GM18526 (cell line): ENCODE measurements around the gene OSBPL5.

ENCODE experiments used
- POLR2A ChIP-seq: IDR thresholded peaks from 3 replicates; pipeline ENCODE4 v1.6.1; 2011; ENCODE audit not compliant: insufficient read length; ENCODE audit errors: extremely low read depth

OSBPL5 gene

DNA sequence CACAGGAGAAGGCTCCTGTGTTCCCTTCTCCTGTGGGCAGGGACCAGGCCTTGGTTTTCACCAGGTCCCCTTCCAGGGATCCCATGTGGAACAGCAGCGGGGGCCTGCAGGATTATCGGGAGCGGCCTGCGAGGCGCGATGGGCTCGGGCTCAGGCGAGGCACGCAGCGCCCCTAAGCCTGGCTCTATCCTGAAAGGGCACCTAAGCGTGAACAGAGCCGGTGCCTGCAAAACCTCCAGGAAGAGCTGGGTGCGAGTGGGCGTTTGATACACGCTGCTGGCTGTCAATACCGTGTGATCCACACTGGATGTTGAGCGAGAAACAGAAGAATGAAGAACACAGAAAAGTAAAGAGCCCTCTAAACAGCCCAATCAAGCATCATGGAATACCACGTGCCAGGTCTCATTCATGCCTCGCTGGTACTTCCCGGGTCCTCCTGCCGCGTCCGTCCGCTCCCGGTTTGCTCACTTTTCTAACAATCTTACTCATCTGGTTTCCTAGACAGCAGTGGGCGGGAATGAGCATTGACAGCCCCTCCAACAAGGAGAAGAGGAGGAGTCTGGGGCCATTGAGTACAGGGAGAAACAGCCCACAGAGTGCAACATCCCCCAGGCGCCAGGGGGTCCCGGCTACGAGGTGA lies 12.5 kb downstream of the OSBPL5 start:
- TF ChIP-seq POLR2A, result no peak

DNA sequence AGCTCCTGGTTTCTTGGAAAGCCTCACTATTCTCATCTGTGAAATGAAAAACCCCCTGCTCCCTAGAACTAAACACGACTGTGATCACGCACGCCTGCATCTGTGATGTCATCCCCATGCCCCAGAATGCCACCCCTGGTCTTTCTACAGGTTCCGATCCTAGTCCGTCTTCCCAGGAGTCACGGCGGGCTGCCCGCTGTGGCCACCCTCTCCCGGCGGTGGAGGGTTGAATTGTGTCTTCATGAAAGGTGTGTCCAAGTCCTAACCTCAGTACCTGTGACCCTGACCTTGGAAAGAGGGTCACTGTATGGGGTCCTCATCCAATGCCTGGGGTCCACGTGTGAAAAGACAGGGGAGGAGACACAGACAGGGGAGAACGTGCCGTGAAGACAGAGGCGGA lies 14.4 kb downstream of the OSBPL5 start:
- TF ChIP-seq POLR2A, result no peak

DNA sequence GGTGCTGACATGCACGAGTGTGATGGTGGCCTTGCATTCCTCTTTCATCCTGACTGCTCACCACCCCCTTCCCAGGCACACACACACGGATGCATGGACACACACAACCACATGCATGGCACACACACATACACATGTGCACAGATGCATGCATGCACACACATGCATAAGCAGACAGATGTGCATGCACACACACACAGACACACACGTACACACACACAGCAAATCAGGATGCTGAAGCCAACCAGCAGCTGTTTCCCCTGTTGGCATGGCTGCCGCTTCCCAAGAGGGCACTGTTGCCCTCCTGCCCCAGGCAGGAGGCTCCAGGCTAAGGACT lies 15.3 kb downstream of the OSBPL5 start:
- no peak for TF ChIP-seq POLR2A

DNA sequence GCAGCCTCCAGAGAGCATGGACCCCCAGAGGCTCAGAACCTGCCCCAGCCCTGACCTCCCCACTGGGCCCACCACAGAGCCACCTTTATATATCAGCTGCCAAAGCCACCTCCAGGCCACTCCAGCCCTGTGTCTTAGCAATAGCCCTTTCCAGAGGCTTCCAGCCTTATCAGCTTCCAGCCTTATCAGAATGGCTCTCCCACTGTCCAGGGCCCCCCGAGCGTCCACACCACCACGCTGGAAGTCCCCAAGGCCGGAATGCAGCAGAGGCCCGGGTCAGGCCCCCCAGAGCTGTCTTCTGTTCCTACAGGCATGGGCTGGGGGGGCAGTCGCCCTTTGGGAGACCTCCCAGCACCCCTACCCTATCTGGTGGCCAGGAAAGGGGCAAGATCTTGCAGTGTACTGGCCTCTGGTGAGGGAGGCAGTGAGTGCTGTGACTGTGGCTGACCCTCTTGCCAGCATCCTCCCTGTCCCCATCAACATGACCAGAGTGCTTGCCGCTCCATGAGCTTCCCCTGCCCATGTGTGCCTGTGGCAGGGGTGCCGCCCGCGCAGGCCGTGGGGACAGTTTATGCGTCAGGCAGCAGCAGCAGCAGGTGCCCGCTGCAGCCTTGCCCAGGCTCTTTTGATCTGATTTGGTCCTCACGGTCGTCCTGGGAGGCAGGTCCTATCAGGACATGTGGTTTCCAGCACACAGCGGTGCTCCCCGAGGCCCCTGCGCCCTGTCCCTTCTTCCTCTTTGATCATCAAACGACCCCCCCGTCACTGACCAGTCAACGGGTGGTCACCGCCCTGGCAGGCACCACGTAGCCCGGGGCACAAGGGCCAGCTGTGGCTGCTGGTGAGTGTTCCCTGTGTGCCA lies 15.9 kb downstream of the OSBPL5 start:
- no peak for TF ChIP-seq POLR2A

DNA sequence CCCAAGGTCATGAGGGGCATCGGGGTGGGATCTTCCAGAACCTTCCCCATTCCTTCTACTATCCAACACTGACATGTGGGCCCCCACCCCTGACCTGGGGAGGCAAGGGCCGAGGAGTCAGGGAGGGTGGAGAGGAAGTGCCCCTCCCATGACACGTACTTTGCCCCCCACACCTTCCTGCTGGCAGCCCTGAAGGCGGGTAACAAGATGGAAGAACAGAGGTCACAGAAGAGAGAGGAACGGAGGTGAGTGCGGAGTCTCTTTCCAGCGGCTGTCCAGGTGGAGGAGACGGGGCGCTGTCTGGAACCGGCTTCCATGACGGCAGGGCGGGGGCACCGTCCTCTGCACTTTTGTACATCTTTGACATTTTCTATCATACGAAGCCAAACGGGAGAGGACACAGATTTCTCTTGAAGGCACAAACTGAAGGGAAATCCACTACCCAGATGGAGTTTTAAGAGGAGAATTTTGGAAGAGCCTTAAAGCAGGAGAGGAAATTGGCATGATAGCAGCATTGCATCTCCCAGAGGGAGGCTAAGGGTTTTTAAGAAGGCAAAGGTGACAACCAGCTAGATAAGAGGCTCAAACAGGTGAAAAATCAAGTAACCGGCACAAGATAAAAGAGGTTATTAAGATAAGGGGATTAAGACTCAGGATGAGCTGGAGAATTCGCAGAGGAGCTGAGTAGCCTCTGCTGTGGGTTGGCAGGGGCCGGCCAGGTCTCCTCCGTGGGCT lies 16.7 kb downstream of the OSBPL5 start:
- no peak for TF ChIP-seq POLR2A

DNA sequence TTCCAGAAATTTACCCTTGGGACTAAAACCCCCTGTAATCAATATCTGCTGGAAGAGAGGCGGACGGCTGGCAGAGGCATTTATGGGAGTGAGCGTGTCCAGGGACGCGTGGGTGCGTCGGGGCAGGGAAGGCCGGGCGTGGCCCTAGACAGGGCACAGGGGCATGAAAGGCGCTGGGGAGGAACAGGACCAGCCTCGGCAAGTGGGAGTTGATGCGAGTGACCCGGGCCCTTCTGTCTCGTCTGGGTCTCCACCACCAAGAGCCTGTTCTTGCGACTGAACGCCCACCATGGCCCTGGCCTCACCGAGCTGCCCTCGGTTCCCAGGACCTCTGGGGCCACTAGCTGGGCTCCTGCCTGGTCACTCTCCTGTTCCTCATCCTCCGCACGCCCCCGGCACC lies 17.5 kb downstream of the OSBPL5 start:
- TF ChIP-seq POLR2A, result no peak

DNA sequence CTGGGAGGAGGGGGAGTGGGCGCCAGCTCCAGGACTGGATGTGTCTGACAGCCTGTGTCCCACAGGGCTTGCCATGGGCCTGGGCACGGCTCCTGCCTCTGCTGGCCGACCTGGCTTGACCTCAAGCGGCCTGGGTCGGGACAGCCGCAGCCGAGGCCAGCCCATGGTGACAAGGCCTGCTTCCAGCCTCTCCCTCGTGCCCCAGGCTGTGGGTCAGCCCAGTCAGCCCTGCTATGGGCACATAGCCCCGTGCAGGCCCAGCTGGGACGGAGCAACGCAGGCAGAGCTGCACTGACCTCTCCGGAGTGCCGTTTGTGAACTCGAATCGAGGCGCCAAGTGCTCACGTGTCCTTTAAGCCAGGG lies 17.9 kb downstream of the OSBPL5 start:
- TF ChIP-seq POLR2A, result no peak

DNA sequence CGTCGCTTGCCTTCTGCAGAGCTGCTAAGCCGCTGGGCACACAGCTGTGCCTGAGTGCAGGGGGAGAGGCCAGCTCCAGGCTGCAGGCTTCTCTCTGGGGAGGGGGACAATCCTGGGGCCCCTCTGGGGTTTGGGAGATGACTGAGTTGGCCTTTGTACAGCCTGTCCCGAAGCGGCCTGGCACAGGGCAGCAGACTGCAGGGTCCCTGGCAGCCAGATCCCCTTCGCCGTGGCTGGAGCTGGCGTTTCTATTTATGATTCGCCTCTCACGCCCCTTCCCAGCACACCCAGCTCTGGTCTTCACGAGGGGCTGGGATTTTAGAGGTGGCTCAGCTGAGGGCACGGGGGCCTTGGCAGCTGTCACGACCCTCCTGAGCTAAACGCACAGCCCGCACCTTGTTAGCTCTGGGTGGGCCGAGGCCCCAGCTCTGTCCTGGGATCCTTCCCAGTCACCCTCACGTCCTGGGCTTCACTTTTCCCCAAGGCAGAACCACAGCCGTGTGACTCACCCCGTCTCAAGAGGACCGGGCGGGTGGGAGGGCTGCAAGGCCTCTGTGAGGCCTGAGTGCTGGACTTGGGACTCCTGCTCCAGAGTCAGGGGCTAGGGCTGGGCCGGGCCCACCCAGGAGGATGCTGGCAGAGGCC lies 18.4 kb downstream of the OSBPL5 start:
- no peak for TF ChIP-seq POLR2A

DNA sequence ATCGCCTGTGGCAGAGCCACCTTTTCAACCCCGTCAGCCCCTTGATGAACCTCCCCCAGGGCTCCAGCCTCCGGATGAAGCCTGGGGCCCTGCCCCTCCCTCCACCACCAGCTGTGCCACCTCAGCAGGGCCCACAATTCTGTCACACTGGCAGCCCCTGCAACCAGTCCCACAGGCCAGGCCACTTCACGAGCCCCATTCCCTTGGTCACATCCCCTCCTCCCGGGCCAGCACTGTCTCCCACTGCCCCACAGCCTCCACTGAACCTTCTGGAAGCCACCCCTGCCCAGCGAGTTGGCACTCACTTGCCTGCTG lies 19.9 kb downstream of the OSBPL5 start:
- TF ChIP-seq POLR2A, result no peak

DNA sequence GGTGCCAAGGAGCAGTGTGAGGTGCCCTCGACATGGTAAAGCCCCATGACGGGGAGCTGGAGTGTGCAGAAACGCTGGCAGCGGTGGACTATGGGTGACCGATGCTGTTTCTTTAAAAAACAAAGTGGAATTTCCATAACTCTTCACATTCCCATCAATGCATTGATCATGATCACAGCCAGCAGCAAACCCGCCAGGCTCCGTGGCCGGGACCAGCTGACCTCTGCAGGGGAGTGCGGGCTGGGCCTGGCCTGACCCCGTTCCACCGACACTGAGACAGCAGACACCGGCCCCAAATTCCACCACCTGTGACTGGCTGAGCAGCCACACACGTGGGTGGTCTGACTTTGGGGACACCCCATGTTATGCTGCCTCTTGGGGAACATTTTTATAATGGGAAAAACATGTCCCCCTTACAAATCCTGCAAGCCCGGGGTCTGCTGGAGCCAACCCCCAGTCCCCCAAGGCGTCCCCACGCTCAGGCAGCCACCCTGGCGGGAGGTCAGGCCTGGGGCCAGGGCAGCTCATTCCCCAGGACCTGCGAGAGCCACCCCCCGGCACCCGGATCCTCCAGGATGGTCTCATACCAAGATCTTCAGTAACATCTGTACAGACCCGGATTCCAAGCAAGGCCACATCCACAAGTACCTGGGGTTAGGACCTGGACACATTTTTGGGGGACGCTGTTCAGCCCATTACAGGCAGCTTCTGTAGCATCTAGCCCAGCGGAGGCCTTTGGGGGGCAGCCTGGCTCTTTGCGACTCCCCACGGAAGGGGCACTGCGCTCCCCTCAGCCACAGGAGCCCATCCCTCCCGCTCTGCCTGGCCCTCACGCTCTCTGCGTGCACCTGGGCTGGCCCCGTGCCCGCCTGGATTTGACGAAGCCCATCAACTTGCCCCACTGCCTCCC lies 20.6 kb downstream of the OSBPL5 start:
- no peak for TF ChIP-seq POLR2A

DNA sequence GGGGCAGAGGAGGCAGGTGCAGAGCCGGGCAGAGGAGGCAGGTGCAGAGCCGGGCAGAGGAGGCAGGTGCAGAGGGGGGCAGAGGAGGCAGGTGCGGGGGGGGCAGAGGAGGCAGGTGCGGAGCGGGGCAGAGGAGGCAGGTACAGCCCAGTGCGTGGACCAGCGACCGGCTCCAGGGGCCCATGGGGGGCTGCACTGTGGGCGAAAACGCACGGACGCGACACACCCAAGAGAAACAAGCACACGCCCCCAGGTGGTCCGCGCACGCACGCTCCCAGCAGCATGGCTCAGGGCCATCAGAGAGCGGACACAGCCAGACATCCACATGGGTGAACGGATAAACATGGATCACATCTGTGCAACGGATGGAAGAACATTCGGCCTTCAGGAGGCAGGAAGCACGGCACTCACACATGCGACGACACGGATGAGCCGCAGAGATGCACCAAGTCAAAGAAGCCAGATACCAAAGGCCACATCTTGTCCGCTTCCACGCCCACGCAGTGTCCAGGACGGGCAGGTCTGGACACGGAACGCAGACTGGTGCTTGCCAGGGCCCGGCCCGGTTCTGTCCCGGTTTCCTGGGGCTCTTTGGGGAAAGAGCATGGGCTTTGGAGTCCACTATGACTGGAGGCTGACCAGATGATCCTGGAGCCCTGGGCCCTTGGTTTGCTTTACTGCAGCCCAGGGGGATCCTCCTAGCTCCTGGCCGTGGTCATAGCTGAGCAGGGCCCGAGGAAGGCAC lies 21.8 kb downstream of the OSBPL5 start:
- TF ChIP-seq POLR2A, result no peak

DNA sequence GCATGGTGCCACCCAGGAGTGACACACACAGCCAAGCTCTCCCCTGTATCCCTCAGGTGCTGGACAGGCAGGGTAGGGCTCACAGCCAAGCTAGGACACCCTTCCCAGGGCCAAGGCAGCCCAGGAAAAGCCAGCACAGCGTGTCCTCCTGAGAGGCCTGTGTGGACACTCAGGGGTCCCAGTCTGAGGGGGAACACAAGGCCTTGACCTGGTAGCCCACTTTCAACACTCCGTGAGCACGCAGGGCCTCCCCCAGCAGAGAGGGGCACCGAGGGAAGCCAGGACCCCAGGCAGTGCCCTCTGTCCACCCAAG lies 24.9 kb downstream of the OSBPL5 start:
- TF ChIP-seq POLR2A, result no peak

DNA sequence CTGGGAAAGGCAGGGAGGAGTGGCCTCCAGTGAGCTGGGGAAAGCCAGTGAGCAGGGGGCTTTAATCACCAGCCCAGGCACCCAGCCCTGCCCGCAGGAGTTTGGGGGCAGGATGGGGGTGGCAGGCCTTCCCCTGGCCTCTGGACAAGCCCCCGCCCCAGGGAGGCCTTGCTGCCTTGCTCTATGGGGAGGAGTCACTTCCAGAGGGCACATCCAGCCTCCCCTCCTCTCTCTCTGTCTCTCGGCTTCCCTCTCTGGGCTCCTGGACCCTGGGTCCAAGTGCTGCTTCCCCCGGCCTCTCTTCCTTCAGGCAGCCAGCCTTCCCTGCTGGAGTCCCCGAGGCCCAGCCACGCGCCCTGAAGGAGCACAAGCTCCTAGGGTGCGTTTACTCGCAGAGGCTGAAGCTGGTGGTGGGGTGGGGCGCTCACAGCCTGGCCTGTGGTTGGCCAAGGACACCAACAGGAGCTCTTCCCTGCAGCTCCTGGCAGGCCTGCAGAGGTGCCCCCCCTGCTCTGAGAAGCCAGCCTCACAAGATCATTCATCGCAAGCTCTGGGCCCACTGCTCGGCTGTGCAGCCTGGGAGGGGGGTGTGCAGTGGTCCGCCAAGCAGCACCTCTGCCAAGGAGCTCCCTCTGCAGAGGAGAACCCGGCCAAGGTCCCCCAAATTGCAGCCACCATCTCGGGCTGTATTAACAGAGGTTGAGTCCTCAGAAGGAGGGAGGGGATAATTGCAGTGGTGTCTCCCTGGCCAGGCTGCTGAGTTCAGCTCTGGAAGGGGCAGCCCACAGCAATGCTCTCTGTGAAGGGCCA lies 25.4 kb downstream of the OSBPL5 start:
- TF ChIP-seq POLR2A, result no peak

DNA sequence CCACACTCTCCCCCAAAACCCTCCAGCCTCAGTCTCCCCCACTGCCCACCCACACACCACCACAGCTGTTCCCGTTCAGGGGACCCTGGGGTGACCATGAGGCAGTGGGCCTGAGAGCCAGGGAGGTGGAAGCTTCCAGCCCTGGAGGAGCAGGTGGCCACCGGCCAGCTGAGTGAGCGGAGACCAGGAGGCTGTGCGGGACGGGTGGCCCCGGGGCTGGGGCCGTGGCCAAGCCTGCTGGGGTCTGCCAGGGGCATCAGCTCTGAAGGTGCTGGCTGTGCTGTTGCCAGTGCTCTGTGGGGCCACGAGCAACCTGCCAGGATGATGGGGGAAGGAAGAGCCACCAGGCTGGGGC lies 26.0 kb downstream of the OSBPL5 start:
- no peak for TF ChIP-seq POLR2A
